Measurements from ENCODE around the gene PIGN.
A peak's percentile ranks its signal among the peaks of the same experiment; 100 is the strongest.

Gene PIGN

DNA sequence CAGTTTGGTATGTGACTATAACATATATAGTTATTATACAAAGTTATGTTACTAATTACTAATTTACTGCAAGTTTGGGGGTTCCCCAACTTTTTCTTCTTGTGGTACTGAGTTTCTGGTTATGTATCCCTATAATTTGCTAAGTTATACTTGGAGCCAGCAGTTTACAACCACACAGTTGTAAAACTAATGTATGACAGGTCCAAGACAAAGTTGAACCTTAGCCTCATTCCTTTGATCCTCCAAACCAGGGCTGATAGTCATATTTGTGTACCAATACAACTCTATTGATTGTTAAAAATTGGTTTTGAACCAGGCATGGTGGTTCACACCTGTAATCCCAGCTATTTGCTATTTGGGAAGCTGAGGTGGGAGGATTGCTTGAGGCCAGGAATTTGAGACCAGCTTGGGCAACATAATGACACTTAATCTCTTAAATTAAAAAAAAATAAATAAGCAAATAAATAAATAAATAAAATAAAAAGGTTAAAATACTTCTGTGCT lies 24.5 kb upstream of the PIGN start:
- peaks cover 32% of the 10 kb centered on the region for H3K36me3 ChIP-seq
- TF ChIP-seq CTCF (IDR thresholded peaks at IDR 0.05), result no peak
- no peaks in the 10 kb centered on the region for H3K9me3 ChIP-seq
- no peak overlapping the region for H3K27ac ChIP-seq
- H3K4me1 ChIP-seq (ENCODE audit: control insufficient read depth in 1 of 2, insufficient read depth in 1 of 2, low read depth in 1 of 2, low read length in 1 of 2), result peaks cover 8 to 9% of the 10 kb centered on the region in 2 experiments
- no peaks in the 10 kb centered on the region for H3K27me3 ChIP-seq
- H3K4me3 ChIP-seq (ENCODE audit: low read depth in 1 of 2, low read length in 1 of 2), result no peak overlapping the region

GRCh38 chr18:62210138-62210537 lies 23.3 kb upstream of the PIGN start:
- Histone ChIP-seq H3K27ac (no peak overlapping the region), H3K9me3 (no peaks in the 10 kb centered on the region), H3K36me3 (peaks cover 31% of the 10 kb centered on the region), H3K27me3 (no peaks in the 10 kb centered on the region), H3K4me1 (ENCODE audit: control insufficient read depth in 1 of 2, insufficient read depth in 1 of 2, low read depth in 1 of 2, low read length in 1 of 2) (peaks cover 8 to 9% of the 10 kb centered on the region in 2 experiments), H3K4me3 (ENCODE audit: low read depth in 1 of 2, low read length in 1 of 2) (no peak overlapping the region)
- TF ChIP-seq CTCF (IDR thresholded peaks at IDR 0.05), result no peak

DNA sequence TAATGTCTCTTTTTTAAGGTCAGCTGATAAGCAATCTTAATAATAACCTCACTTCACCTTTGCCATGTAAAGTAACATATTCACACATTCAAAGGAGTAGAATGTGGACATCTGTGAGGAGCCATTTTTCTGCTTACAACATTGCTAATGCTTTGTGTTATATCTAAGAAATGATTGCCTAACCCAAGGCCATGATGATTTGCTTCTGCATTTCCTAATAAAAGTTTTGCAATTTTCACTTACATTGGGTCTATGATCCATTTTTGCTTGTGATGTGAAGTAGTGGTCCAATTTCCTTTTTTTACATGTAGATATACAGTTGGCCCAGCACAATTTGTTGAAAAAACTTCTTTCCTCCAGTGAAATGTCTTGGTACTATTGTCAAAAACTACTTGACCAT lies 22.2 kb upstream of the PIGN start:
- TF ChIP-seq CTCF (IDR thresholded peaks at IDR 0.05), result no peak
- Histone ChIP-seq H3K9me3 (no peaks in the 10 kb centered on the region), H3K27ac (peak overlapping the region; percentile 25), H3K36me3 (peaks cover 20% of the 10 kb centered on the region), H3K4me1 (ENCODE audit: control insufficient read depth in 1 of 2, insufficient read depth in 1 of 2, low read depth in 1 of 2, low read length in 1 of 2) (peaks cover 8 to 9% of the 10 kb centered on the region in 2 experiments), H3K27me3 (no peaks in the 10 kb centered on the region), H3K4me3 (ENCODE audit: low read depth in 1 of 2, low read length in 1 of 2) (no peak overlapping the region)

DNA sequence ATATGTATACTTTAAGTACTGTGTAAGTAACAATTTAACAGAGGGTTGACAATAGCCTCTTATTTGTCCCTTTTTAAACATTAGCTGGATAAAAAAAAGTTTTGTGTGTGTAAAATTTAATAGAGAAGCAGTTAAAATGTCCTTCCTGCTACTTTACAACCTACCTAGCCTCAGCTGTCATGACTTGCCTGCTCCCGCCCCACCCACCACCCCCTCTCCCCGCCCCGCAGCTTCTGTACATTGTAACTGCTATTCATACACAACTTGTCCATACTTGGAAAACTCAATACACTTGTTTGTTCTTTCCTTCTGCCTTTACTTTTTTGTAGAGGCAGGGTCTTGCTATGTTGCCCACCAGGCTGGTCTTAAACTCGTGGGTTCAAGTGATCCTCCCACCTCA lies 19.7 kb upstream of the PIGN start:
- no peaks in the 10 kb centered on the region for H3K36me3 ChIP-seq
- no peaks in the 10 kb centered on the region for H3K27me3 ChIP-seq
- no peaks in the 10 kb centered on the region for H3K9me3 ChIP-seq
- no peak overlapping the region for H3K4me3 ChIP-seq (ENCODE audit: low read depth in 1 of 2, low read length in 1 of 2)
- H3K27ac ChIP-seq, result no peak overlapping the region
- no peak for TF ChIP-seq CTCF (IDR thresholded peaks at IDR 0.05)
- peaks cover 8 to 9% of the 10 kb centered on the region in 2 experiments for H3K4me1 ChIP-seq (ENCODE audit: control insufficient read depth in 1 of 2, insufficient read depth in 1 of 2, low read depth in 1 of 2, low read length in 1 of 2)

- TF ChIP-seq CTCF (IDR thresholded peaks at IDR 0.05), result no peak
Observed at GRCh38 chr18:62205824-62206223, 19.0 kb upstream of the PIGN start.

GRCh38 chr18:62201870-62202269 lies 15.0 kb upstream of the PIGN start:
- Histone ChIP-seq H3K27ac (no peak overlapping the region), H3K4me1 (ENCODE audit: control insufficient read depth in 1 of 2, insufficient read depth in 1 of 2, low read depth in 1 of 2, low read length in 1 of 2) (peaks cover 6 to 8% of the 10 kb centered on the region in 2 experiments), H3K36me3 (no peaks in the 10 kb centered on the region), H3K4me3 (ENCODE audit: low read depth in 1 of 2, low read length in 1 of 2) (no peak overlapping the region), H3K27me3 (no peaks in the 10 kb centered on the region), H3K9me3 (no peaks in the 10 kb centered on the region)
- TF ChIP-seq CTCF (IDR thresholded peaks at IDR 0.05), result no peak

More at GRCh38 chr18:62205824-62206223, 19.0 kb upstream of the PIGN start:
- Histone ChIP-seq H3K4me3 (ENCODE audit: low read depth in 1 of 2, low read length in 1 of 2) (no peak overlapping the region), H3K36me3 (no peaks in the 10 kb centered on the region), H3K9me3 (no peaks in the 10 kb centered on the region), H3K27ac (no peak overlapping the region), H3K27me3 (no peaks in the 10 kb centered on the region), H3K4me1 (ENCODE audit: control insufficient read depth in 1 of 2, insufficient read depth in 1 of 2, low read depth in 1 of 2, low read length in 1 of 2) (peaks cover 8 to 9% of the 10 kb centered on the region in 2 experiments)

Data from neutrophil (primary cell).